ENCODE results near the gene PPP1R3C.

Gene PPP1R3C

GRCh38 chr10:91587710-91588638 lies 44.9 kb downstream of the PPP1R3C start (continued):
- TF ChIP-seq ZNF140 (tag by site-specific recombination; IDR thresholded peaks at IDR 0.05) = no peak
- TF ChIP-seq, protein P1, sequence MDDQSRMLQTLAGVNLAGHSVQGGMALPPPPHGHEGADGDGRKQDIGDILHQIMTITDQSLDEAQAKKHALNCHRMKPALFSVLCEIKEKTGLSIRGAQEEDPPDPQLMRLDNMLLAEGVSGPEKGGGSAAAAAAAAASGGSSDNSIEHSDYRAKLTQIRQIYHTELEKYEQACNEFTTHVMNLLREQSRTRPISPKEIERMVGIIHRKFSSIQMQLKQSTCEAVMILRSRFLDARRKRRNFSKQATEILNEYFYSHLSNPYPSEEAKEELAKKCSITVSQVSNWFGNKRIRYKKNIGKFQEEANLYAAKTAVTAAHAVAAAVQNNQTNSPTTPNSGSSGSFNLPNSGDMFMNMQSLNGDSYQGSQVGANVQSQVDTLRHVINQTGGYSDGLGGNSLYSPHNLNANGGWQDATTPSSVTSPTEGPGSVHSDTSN (CRISPR knock-in tag; IDR thresholded peaks at IDR 0.05) = no peak
- peak; percentile 77 for TF ChIP-seq ZNF629 (tag by site-specific recombination; IDR thresholded peaks at IDR 0.05)
- TF ChIP-seq ZNF677 (tag by site-specific recombination; IDR thresholded peaks at IDR 0.05) = no peak
- TF ChIP-seq ZBTB21 (tag by site-specific recombination; IDR thresholded peaks at IDR 0.05) = peak; percentile 85
- 0 out of 2 replicates have a peak, but pooled peaks have one; percentile 20 for TF ChIP-seq IKZF3 (tag by site-specific recombination; IDR thresholded peaks at IDR 0.05)
- no peak for TF ChIP-seq ZNF747 (tag by site-specific recombination; IDR thresholded peaks at IDR 0.05)
- no peak for TF ChIP-seq ZNF26 (tag by site-specific recombination; IDR thresholded peaks at IDR 0.05)
- no peak for TF ChIP-seq ZBTB7A (tag by site-specific recombination; IDR thresholded peaks at IDR 0.05; ENCODE audit: low read depth)
- no peak for TF ChIP-seq KLF1 (tag by site-specific recombination; IDR thresholded peaks at IDR 0.05)
- TF ChIP-seq WT1 (tag by site-specific recombination; IDR thresholded peaks at IDR 0.05) = peak; percentile 54; the same call in 1 of the 2 replicates
- TF ChIP-seq ZNF555 (tag by site-specific recombination; conservative IDR thresholded peaks at IDR 0.05) = no peak
- no peak for TF ChIP-seq ZNF571 (tag by site-specific recombination; IDR thresholded peaks at IDR 0.05)
- no peak for TF ChIP-seq ZNF19 (tag by site-specific recombination; IDR thresholded peaks at IDR 0.05; ENCODE audit: low read depth)
- peak; percentile 37; the same call in 1 of the 2 replicates for TF ChIP-seq ZNF324 (tag by site-specific recombination; IDR thresholded peaks at IDR 0.05)
- TF ChIP-seq ZNF112 (tag by site-specific recombination; IDR thresholded peaks at IDR 0.05) = no peak
- TF ChIP-seq ZNF549 (tag by site-specific recombination; IDR thresholded peaks at IDR 0.05) = no peak
- TF ChIP-seq, protein P2, sequence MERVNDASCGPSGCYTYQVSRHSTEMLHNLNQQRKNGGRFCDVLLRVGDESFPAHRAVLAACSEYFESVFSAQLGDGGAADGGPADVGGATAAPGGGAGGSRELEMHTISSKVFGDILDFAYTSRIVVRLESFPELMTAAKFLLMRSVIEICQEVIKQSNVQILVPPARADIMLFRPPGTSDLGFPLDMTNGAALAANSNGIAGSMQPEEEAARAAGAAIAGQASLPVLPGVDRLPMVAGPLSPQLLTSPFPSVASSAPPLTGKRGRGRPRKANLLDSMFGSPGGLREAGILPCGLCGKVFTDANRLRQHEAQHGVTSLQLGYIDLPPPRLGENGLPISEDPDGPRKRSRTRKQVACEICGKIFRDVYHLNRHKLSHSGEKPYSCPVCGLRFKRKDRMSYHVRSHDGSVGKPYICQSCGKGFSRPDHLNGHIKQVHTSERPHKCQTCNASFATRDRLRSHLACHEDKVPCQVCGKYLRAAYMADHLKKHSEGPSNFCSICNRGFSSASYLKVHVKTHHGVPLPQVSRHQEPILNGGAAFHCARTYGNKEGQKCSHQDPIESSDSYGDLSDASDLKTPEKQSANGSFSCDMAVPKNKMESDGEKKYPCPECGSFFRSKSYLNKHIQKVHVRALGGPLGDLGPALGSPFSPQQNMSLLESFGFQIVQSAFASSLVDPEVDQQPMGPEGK (tag by site-specific recombination; IDR thresholded peaks at IDR 0.05) = peak; percentile 87
- peak; percentile 87 for TF ChIP-seq ATF2 (tag by site-specific recombination; IDR thresholded peaks at IDR 0.05; ENCODE audit: low read depth)
- TF ChIP-seq ZNF792 (tag by site-specific recombination; IDR thresholded peaks at IDR 0.05) = no peak
- TF ChIP-seq SCRT2 (tag by site-specific recombination; IDR thresholded peaks at IDR 0.05) = peak; percentile 93
- TF ChIP-seq ZNF311 (tag by site-specific recombination; IDR thresholded peaks at IDR 0.05; ENCODE audit: borderline replicate concordance) = no peak
- no peak for TF ChIP-seq SCRT1 (tag by site-specific recombination; IDR thresholded peaks at IDR 0.05; ENCODE audit: borderline replicate concordance)
- no peak for TF ChIP-seq BCL11A (tag by site-specific recombination; IDR thresholded peaks at IDR 0.05; ENCODE audit: low read depth)
- TF ChIP-seq ZNF133 (tag by site-specific recombination; IDR thresholded peaks at IDR 0.05) = no peak
- TF ChIP-seq ZNF510 (tag by site-specific recombination; IDR thresholded peaks at IDR 0.05; ENCODE audit: insufficient replicate concordance) = no peak
- peak; percentile 57; the same call in 1 of the 2 replicates for TF ChIP-seq ZNF561 (tag by site-specific recombination; IDR thresholded peaks at IDR 0.05; ENCODE audit: borderline replicate concordance)
- no peak for TF ChIP-seq ZNF791 (tag by site-specific recombination; IDR thresholded peaks at IDR 0.05)
- TF ChIP-seq ZNF701 (tag by site-specific recombination; IDR thresholded peaks at IDR 0.05) = no peak
- peak; percentile 54; the same call in 1 of the 2 replicates for TF ChIP-seq ZNF639 (tag by site-specific recombination; IDR thresholded peaks at IDR 0.05)
- TF ChIP-seq, protein P3, sequence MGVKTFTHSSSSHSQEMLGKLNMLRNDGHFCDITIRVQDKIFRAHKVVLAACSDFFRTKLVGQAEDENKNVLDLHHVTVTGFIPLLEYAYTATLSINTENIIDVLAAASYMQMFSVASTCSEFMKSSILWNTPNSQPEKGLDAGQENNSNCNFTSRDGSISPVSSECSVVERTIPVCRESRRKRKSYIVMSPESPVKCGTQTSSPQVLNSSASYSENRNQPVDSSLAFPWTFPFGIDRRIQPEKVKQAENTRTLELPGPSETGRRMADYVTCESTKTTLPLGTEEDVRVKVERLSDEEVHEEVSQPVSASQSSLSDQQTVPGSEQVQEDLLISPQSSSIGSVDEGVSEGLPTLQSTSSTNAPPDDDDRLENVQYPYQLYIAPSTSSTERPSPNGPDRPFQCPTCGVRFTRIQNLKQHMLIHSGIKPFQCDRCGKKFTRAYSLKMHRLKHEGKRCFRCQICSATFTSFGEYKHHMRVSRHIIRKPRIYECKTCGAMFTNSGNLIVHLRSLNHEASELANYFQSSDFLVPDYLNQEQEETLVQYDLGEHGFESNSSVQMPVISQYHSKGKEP (tag by site-specific recombination; IDR thresholded peaks at IDR 0.05) = no peak
